Thyroid gland (tissue), 4 donors: Measurements from ENCODE around the gene FBRS. TPM values are rescaled to one million over a fixed set of nuclear protein-coding genes. Genes with fewer than 3 reads are reported as not detected.

Source experiments
- DNase-seq, 2 donors: peaks; one replicate each; pipeline ENCODE4 v3.0.0-alpha.2; 2019
- H3K27ac ChIP-seq, 3 donors: fragments of 200-600 bp; sonication (generic); 1 replicate in 2 of 3; 2 replicates in 1 of 3; pipeline ENCODE4 v1.5.1; 2016 to 2019; ENCODE audit warnings: mild to moderate bottlenecking in 1 of 3, moderate library complexity in 1 of 3
- H3K27me3 ChIP-seq: fragments of 200-600 bp; sonication (generic); one replicate; pipeline ENCODE4 v1.5.1; 2019
- H3K36me3 ChIP-seq, 2 donors: fragments of 200-600 bp; sonication (generic); one replicate each; pipeline ENCODE4 v1.5.1; 2016 to 2019
- H3K4me1 ChIP-seq, 2 donors: fragments of 200-600 bp; sonication (generic); one replicate each; pipeline ENCODE4 v1.5.1; 2017 to 2019
- H3K4me3 ChIP-seq, 3 donors: fragments of 200-600 bp; sonication (generic); replicated peaks in 1 of 3; 1 replicate in 2 of 3; 2 replicates in 1 of 3; pipeline ENCODE4 v1.5.1; 2016; ENCODE audit warnings: mild to moderate bottlenecking in 1 of 3
- H3K9me3 ChIP-seq: fragments of 200-600 bp; sonication (generic); one replicate; pipeline ENCODE4 v1.5.1; 2017
- POLR2A ChIP-seq, 2 donors: fragments of 450-650 bp; IDR thresholded peaks; one replicate each; pipeline ENCODE4 v1.6.1; 2017; ENCODE audit warnings: antibody characterized with exemption in 2 of 2, mild to moderate bottlenecking in 2 of 2, moderate library complexity in 1 of 2
- whole genome bisulfite sequencing, 2 donors: methylation state at CpG; one replicate each; pipeline ENCODE4 v1.1.5; 2017; 5-methylcytosine and 5-hydroxymethylcytosine counted together
- intact Hi-C: fragments of 100-400 bp; cut with DNase I; formaldehyde crosslinking; loops from one replicate; pipeline ENCODE4 v1.15.1; 2023
- small RNA-seq: library from RNA; depleted of rRNA; stranded (forward); fragments of <200 nt; gene quantifications from one replicate; pipeline ENCODE3, GENCODE V24; 2016
- total RNA-seq, 4 donors: library from RNA; depleted of rRNA; stranded (reverse); fragments of >200 nt; gene quantifications; one replicate each; pipeline ENCODE4 v1.2.3, GENCODE V29; 2016
- TF ChIP-seq, protein P1 (sequence below), 6 experiments: fragments of 200-600 bp in 3 of 6; fragments of 450-650 bp in 3 of 6; sonication (generic) in 3 of 6; IDR thresholded peaks; one replicate each; pipeline ENCODE4 v1.5.1; 2016 to 2019; ENCODE audit warnings: antibody characterized with exemption in 6 of 6, mild to moderate bottlenecking in 2 of 6, inconsistent platforms in 1 of 6, moderate library complexity in 1 of 6

FBRS gene
- total RNA-seq, 4 donors from 2014 or later: 35.6 to 56.8 (median 42.1) TPM

DNA sequence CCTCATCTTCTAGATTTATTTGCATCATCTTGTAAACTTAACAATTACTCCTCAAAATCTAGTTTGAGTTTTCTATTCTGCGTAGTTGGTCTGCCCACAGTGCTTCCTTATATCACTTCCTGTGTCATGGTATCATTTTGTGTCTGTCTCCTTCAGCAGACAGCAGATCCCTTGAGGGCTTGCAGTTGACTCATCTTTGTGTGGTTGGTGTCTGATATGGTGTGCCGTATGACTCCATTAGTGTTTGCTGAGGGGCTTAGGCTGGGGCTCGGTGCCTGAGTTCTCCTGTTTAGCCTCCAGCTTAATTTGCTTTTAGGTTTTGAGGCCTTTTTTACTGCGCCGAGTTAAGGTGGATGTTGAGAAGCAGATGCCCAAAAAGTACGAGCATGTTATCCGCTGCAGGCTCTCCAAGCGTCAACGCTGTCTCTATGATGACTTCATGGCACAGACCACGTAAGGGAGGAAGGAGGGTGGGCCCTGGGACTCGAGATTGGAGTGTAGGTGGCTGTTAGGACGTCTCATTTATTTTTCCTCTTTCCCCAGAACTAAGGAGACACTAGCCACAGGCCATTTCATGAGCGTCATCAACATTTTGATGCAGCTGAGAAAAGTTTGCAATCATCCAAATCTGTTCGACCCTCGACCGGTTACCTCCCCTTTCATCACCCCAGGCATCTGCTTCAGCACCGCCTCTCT lies 57.7 kb downstream of the FBRS start:
- Histone ChIP-seq H3K27me3 (no peaks in the 10 kb centered on the region), H3K27ac (no peak overlapping the region), H3K4me3 (no peak overlapping the region), H3K36me3 (peaks cover 84 to 96% of the 10 kb centered on the region in 2 donors), H3K9me3 (no peaks in the 10 kb centered on the region), H3K4me1 (no peaks in the 10 kb centered on the region)
- 83 to 89% methylated on average over 17 of the region's 17 CpGs for WGBS, 2 donors
- DNase-seq: no peak
- intact Hi-C loops: no loop called here
- TF ChIP-seq POLR2A (IDR thresholded peaks at IDR 0.05): no peak
- TF ChIP-seq, protein P1, sequence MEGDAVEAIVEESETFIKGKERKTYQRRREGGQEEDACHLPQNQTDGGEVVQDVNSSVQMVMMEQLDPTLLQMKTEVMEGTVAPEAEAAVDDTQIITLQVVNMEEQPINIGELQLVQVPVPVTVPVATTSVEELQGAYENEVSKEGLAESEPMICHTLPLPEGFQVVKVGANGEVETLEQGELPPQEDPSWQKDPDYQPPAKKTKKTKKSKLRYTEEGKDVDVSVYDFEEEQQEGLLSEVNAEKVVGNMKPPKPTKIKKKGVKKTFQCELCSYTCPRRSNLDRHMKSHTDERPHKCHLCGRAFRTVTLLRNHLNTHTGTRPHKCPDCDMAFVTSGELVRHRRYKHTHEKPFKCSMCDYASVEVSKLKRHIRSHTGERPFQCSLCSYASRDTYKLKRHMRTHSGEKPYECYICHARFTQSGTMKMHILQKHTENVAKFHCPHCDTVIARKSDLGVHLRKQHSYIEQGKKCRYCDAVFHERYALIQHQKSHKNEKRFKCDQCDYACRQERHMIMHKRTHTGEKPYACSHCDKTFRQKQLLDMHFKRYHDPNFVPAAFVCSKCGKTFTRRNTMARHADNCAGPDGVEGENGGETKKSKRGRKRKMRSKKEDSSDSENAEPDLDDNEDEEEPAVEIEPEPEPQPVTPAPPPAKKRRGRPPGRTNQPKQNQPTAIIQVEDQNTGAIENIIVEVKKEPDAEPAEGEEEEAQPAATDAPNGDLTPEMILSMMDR (IDR thresholded peaks at IDR 0.05): no peak

DNA sequence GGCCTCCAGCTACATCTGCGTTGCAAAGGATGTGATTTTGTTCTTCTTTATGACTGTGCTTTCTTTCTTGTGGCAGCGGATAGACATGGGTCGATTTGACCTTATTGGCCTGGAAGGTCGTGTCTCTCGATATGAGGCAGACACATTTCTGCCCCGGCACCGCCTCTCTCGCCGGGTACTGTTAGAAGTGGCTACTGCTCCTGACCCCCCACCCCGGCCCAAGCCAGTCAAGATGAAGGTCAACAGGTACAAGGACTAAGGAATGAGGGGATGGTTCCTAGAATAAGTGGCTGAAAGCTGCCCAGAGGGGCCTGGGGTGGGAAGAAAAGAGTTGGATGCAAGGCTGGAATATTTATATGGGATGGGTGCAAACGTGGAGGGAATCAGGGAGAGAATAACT lies 61.9 kb downstream of the FBRS start:
- H3K4me3 ChIP-seq: no peak overlapping the region
- no peak for DNase-seq
- intact Hi-C loops: no loop called here
- no peak overlapping the region for H3K27ac ChIP-seq
- H3K27me3 ChIP-seq: no peaks in the 10 kb centered on the region
- no peaks in the 10 kb centered on the region for H3K4me1 ChIP-seq
- no peaks in the 10 kb centered on the region for H3K9me3 ChIP-seq
- TF ChIP-seq POLR2A (IDR thresholded peaks at IDR 0.05): no peak
- TF ChIP-seq, protein P1 (IDR thresholded peaks at IDR 0.05): no peak
- WGBS, 2 donors: 93% methylated on average over 11 of the region's 11 CpGs
- H3K36me3 ChIP-seq: peaks cover 85 to 96% of the 10 kb centered on the region in 2 donors

Small RNA genes within 50 kb of the gene (small RNA-seq; reads per million reads assigned to genes)
- not detected for gene AC093249.1
- gene RNU6-1043P: not detected
- gene RNU6-416P: not detected
- 1.6 reads per million, percentile 45 among the genes with 10 or more reads in this experiment for gene SNORA30

Other genes with a start within 250 kb of the FBRS start
- gene DCTPP1, start 228.4 kb upstream of the FBRS start, total RNA-seq: 10 to 100 TPM; 18.8 to 26.4 (median 22.5) TPM
- 10 to 100 TPM; 34.5 to 41.3 (median 39.9) TPM for gene SEPHS2, start 212.6 kb upstream of the FBRS start, total RNA-seq
- 1 to 10 TPM in 3 of 4 donors, under 1 TPM in 1; 0.56 to 4.6 (median 2.8) TPM for gene ITGAL, start 185.7 kb upstream of the FBRS start, total RNA-seq
- 10 to 100 TPM; 27.4 to 44.9 (median 32.3) TPM for gene ZNF768, start 131.9 kb upstream of the FBRS start, total RNA-seq
- gene ZNF747, start 123.6 kb upstream of the FBRS start, total RNA-seq: 10 to 100 TPM; 13.6 to 30.7 (median 21.8) TPM
- gene ZNF764, start 100.1 kb upstream of the FBRS start, total RNA-seq: 10 to 100 TPM in 3 of 4 donors, 1 to 10 TPM in 1; 9.3 to 15.4 (median 11.8) TPM
- 10 to 100 TPM; 10.6 to 26.1 (median 16.5) TPM for gene ZNF688, start 86.7 kb upstream of the FBRS start, total RNA-seq
- gene ZNF785, start 72.7 kb upstream of the FBRS start, total RNA-seq: 10 to 100 TPM; 10.3 to 16.9 (median 12.4) TPM
- gene ZNF689, start 48.0 kb upstream of the FBRS start, total RNA-seq: 10 to 100 TPM in 3 of 4 donors, 1 to 10 TPM in 1; 9.7 to 14.7 (median 11.8) TPM
- gene PRR14, start 7.5 kb upstream of the FBRS start, total RNA-seq: 10 to 100 TPM; 26.5 to 44.7 (median 34.7) TPM
- 10 to 100 TPM; 32.9 to 57.7 (median 50.7) TPM for gene SRCAP, start 40.7 kb downstream of the FBRS start, total RNA-seq
- 10 to 100 TPM; 28.1 to 52.8 (median 42.3) TPM for gene PHKG2, start 90.0 kb downstream of the FBRS start, total RNA-seq
- 10 to 100 TPM in 3 of 4 donors, 1 to 10 TPM in 1; 9.6 to 24.7 (median 15.5) TPM for gene CFAP119, start 103.6 kb downstream of the FBRS start, total RNA-seq
- gene RNF40, start 103.9 kb downstream of the FBRS start, total RNA-seq: 100 to 1,000 TPM; 105 to 147 (median 113) TPM
- gene ZNF629, start 128.8 kb downstream of the FBRS start, total RNA-seq: 10 to 100 TPM; 14.5 to 26.7 (median 19.0) TPM
- 10 to 100 TPM; 43.6 to 67.6 (median 47.9) TPM for gene BCL7C, start 235.6 kb downstream of the FBRS start, total RNA-seq
- gene CTF1, start 238.2 kb downstream of the FBRS start, total RNA-seq: 1 to 10 TPM; 2.6 to 7.5 (median 5.6) TPM